Measurements from ENCODE around the gene ATRAID.

ATRAID gene

GRCh38 chr2:27217173-27218121, 5.6 kb downstream of the ATRAID start, which contains the start of gene CAD:
TSS of gene CAD (plus strand) at chr2:27217369. CDS start at chr2:27217552, 183 bp downstream.
- H3K36me3 Mint-ChIP-seq (ENCODE audit: insufficient read depth): peaks cover 25% of the 10 kb centered on the region
- H3K4me1 Mint-ChIP-seq: peaks cover 39% of the 10 kb centered on the region
- no peaks in the 10 kb centered on the region for H3K27me3 Mint-ChIP-seq
- DNase-seq (ENCODE audit: low spot score in 2 of 2) (peak; percentile 65 to 67), ATAC-seq (replicated peaks; ENCODE audit: extremely low read depth, poor library complexity, severe bottlenecking) (peak; percentile 66)
- H3K9me3 Mint-ChIP-seq: no peaks in the 10 kb centered on the region
- H3K4me3 Mint-ChIP-seq: peak within 1 kb of the TSS; percentile 97
- H3K27ac Mint-ChIP-seq (ENCODE audit: low read depth): peak within 1 kb of the TSS; percentile 60

- peaks cover 28% of the 10 kb centered on the region for H3K36me3 Mint-ChIP-seq (ENCODE audit: insufficient read depth)
- no peak overlapping the region for H3K27ac Mint-ChIP-seq (ENCODE audit: low read depth)
- DNase-seq (ENCODE audit: low spot score in 2 of 2) (no peak), ATAC-seq (replicated peaks; ENCODE audit: extremely low read depth, poor library complexity, severe bottlenecking) (no peak)
- peaks cover 28% of the 10 kb centered on the region for H3K4me1 Mint-ChIP-seq
- no peaks in the 10 kb centered on the region for H3K9me3 Mint-ChIP-seq
- H3K4me3 Mint-ChIP-seq: no peak overlapping the region
- no peaks in the 10 kb centered on the region for H3K27me3 Mint-ChIP-seq
Observed at GRCh38 chr2:27218614-27219013, 6.8 kb downstream of the ATRAID start.

- Mint-ChIP-seq H3K27me3 (no peaks in the 10 kb centered on the region), H3K9me3 (no peaks in the 10 kb centered on the region), H3K27ac (ENCODE audit: low read depth) (no peak overlapping the region), H3K4me3 (no peak overlapping the region), H3K36me3 (ENCODE audit: insufficient read depth) (peaks cover 30% of the 10 kb centered on the region), H3K4me1 (peaks cover 25% of the 10 kb centered on the region)
- DNase-seq (ENCODE audit: low spot score in 2 of 2) (no peak), ATAC-seq (replicated peaks; ENCODE audit: extremely low read depth, poor library complexity, severe bottlenecking) (no peak)
Observed at GRCh38 chr2:27219091-27219490, 7.2 kb downstream of the ATRAID start.

GRCh38 chr2:27220091-27220490, 8.2 kb downstream of the ATRAID start:
- Mint-ChIP-seq H3K27ac (ENCODE audit: low read depth) (no peak overlapping the region), H3K9me3 (no peaks in the 10 kb centered on the region), H3K4me3 (no peak overlapping the region), H3K4me1 (peaks cover 25% of the 10 kb centered on the region), H3K27me3 (no peaks in the 10 kb centered on the region), H3K36me3 (ENCODE audit: insufficient read depth) (peaks cover 35% of the 10 kb centered on the region)
- DNase-seq (ENCODE audit: low spot score in 2 of 2) (no peak), ATAC-seq (replicated peaks; ENCODE audit: extremely low read depth, poor library complexity, severe bottlenecking) (no peak)

- DNase-seq (ENCODE audit: low spot score in 2 of 2) (no peak), ATAC-seq (replicated peaks; ENCODE audit: extremely low read depth, poor library complexity, severe bottlenecking) (no peak)
- H3K36me3 Mint-ChIP-seq (ENCODE audit: insufficient read depth): peaks cover 39% of the 10 kb centered on the region
- H3K9me3 Mint-ChIP-seq: no peaks in the 10 kb centered on the region
- no peak overlapping the region for H3K4me3 Mint-ChIP-seq
- peaks cover 21% of the 10 kb centered on the region for H3K4me1 Mint-ChIP-seq
- H3K27me3 Mint-ChIP-seq: no peaks in the 10 kb centered on the region
- no peak overlapping the region for H3K27ac Mint-ChIP-seq (ENCODE audit: low read depth)
Observed at GRCh38 chr2:27221166-27221565, 9.3 kb downstream of the ATRAID start.

GRCh38 chr2:27222407-27222806, 10.6 kb downstream of the ATRAID start:
- ATAC-seq (replicated peaks; ENCODE audit: extremely low read depth, poor library complexity, severe bottlenecking) (no peak), DNase-seq (ENCODE audit: low spot score in 2 of 2) (no peak)
- no peak overlapping the region for H3K27ac Mint-ChIP-seq (ENCODE audit: low read depth)
- H3K27me3 Mint-ChIP-seq: no peaks in the 10 kb centered on the region
- H3K9me3 Mint-ChIP-seq: no peaks in the 10 kb centered on the region
- H3K4me1 Mint-ChIP-seq: peaks cover 9% of the 10 kb centered on the region
- H3K36me3 Mint-ChIP-seq (ENCODE audit: insufficient read depth): peaks cover 47% of the 10 kb centered on the region
- H3K4me3 Mint-ChIP-seq: no peak overlapping the region

- Mint-ChIP-seq H3K36me3 (ENCODE audit: insufficient read depth) (peaks cover 51% of the 10 kb centered on the region), H3K27ac (ENCODE audit: low read depth) (no peak overlapping the region), H3K27me3 (no peaks in the 10 kb centered on the region), H3K9me3 (no peaks in the 10 kb centered on the region), H3K4me1 (no peaks in the 10 kb centered on the region), H3K4me3 (no peak overlapping the region)
- ATAC-seq (replicated peaks; ENCODE audit: extremely low read depth, poor library complexity, severe bottlenecking): no peak
- DNase-seq (ENCODE audit: low spot score in 2 of 2): no peak
Observed at GRCh38 chr2:27223416-27223815, 11.6 kb downstream of the ATRAID start.

- Mint-ChIP-seq H3K27me3 (no peaks in the 10 kb centered on the region), H3K9me3 (no peaks in the 10 kb centered on the region), H3K4me3 (no peak overlapping the region), H3K27ac (ENCODE audit: low read depth) (no peak overlapping the region), H3K4me1 (no peaks in the 10 kb centered on the region), H3K36me3 (ENCODE audit: insufficient read depth) (peaks cover 60% of the 10 kb centered on the region)
- no peak for DNase-seq (ENCODE audit: low spot score in 2 of 2)
- ATAC-seq (replicated peaks; ENCODE audit: extremely low read depth, poor library complexity, severe bottlenecking): no peak
Observed at GRCh38 chr2:27225526-27225925, 13.7 kb downstream of the ATRAID start.

- Mint-ChIP-seq H3K27ac (ENCODE audit: low read depth) (no peak overlapping the region), H3K4me3 (no peak overlapping the region), H3K27me3 (no peaks in the 10 kb centered on the region), H3K4me1 (no peaks in the 10 kb centered on the region), H3K9me3 (no peaks in the 10 kb centered on the region), H3K36me3 (ENCODE audit: insufficient read depth) (peaks cover 59% of the 10 kb centered on the region)
- no peak for ATAC-seq (replicated peaks; ENCODE audit: extremely low read depth, poor library complexity, severe bottlenecking)
- no peak for DNase-seq (ENCODE audit: low spot score in 2 of 2)
Observed at GRCh38 chr2:27227501-27227900, 15.7 kb downstream of the ATRAID start.

- Mint-ChIP-seq H3K4me1 (no peaks in the 10 kb centered on the region), H3K4me3 (no peak overlapping the region), H3K27me3 (no peaks in the 10 kb centered on the region), H3K36me3 (ENCODE audit: insufficient read depth) (peaks cover 45% of the 10 kb centered on the region), H3K27ac (ENCODE audit: low read depth) (no peak overlapping the region), H3K9me3 (no peaks in the 10 kb centered on the region)
- ATAC-seq (replicated peaks; ENCODE audit: extremely low read depth, poor library complexity, severe bottlenecking) (no peak), DNase-seq (ENCODE audit: low spot score in 2 of 2) (no peak)
Observed at GRCh38 chr2:27231921-27232320, 20.1 kb downstream of the ATRAID start.

GRCh38 chr2:27233341-27233740, 21.5 kb downstream of the ATRAID start:
- H3K36me3 Mint-ChIP-seq (ENCODE audit: insufficient read depth): peaks cover 37% of the 10 kb centered on the region
- H3K27ac Mint-ChIP-seq (ENCODE audit: low read depth): no peak overlapping the region
- H3K4me1 Mint-ChIP-seq: no peaks in the 10 kb centered on the region
- DNase-seq (ENCODE audit: low spot score in 2 of 2) (no peak), ATAC-seq (replicated peaks; ENCODE audit: extremely low read depth, poor library complexity, severe bottlenecking) (no peak)
- H3K4me3 Mint-ChIP-seq: no peak overlapping the region
- no peaks in the 10 kb centered on the region for H3K9me3 Mint-ChIP-seq
- no peaks in the 10 kb centered on the region for H3K27me3 Mint-ChIP-seq

- H3K36me3 Mint-ChIP-seq (ENCODE audit: insufficient read depth): peaks cover 31% of the 10 kb centered on the region
- ATAC-seq (replicated peaks; ENCODE audit: extremely low read depth, poor library complexity, severe bottlenecking): no peak
- no peaks in the 10 kb centered on the region for H3K4me1 Mint-ChIP-seq
- H3K27me3 Mint-ChIP-seq: no peaks in the 10 kb centered on the region
- no peaks in the 10 kb centered on the region for H3K9me3 Mint-ChIP-seq
- DNase-seq (ENCODE audit: low spot score in 2 of 2): no peak
- no peak overlapping the region for H3K27ac Mint-ChIP-seq (ENCODE audit: low read depth)
- no peak overlapping the region for H3K4me3 Mint-ChIP-seq
Observed at GRCh38 chr2:27236136-27236535, 24.3 kb downstream of the ATRAID start.

GRCh38 chr2:27236626-27237025, 24.8 kb downstream of the ATRAID start:
- no peak for ATAC-seq (replicated peaks; ENCODE audit: extremely low read depth, poor library complexity, severe bottlenecking)
- Mint-ChIP-seq H3K9me3 (no peaks in the 10 kb centered on the region), H3K36me3 (ENCODE audit: insufficient read depth) (peaks cover 29% of the 10 kb centered on the region), H3K27ac (ENCODE audit: low read depth) (no peak overlapping the region), H3K27me3 (no peaks in the 10 kb centered on the region), H3K4me1 (peaks cover under 1% of the 10 kb centered on the region), H3K4me3 (no peak overlapping the region)
- no peak for DNase-seq (ENCODE audit: low spot score in 2 of 2)
